Measurements from ENCODE around the gene TSPAN18.

TSPAN18 gene

GRCh38 chr11:44835296-44835695 lies 108.5 kb downstream of the TSPAN18 start:
- no peaks in the 10 kb centered on the region for H3K4me1 ChIP-seq (ENCODE audit: low read length)
- no peaks in the 10 kb centered on the region for H3K9me2 ChIP-seq (replicated peaks; ENCODE audit: insufficient read depth, low read length)
- no peaks in the 10 kb centered on the region for H4K20me1 ChIP-seq (ENCODE audit: insufficient read depth, low read length)
- DNase-seq, result no peak
- no peak overlapping the region for H3K9ac ChIP-seq (ENCODE audit: low read length)
- no peaks in the 10 kb centered on the region for H3K9me3 ChIP-seq (replicated peaks; ENCODE audit: insufficient read depth, low read length)
- no peaks in the 10 kb centered on the region; the same call in 1 of the 2 replicates for H3K27me3 ChIP-seq (replicated peaks; ENCODE audit: insufficient read depth, low read length)
- no peak overlapping the region for H2AFZ ChIP-seq (ENCODE audit: low read length)
- no peaks in the 10 kb centered on the region for H3F3A ChIP-seq (ENCODE audit: insufficient read depth, low read length)
- no peaks in the 10 kb centered on the region for H3K36me3 ChIP-seq (replicated peaks; ENCODE audit: insufficient read depth, low read length)
- H3K79me2 ChIP-seq (ENCODE audit: low read length), result no peaks in the 10 kb centered on the region
- TF ChIP-seq EZH2 (optimal IDR thresholded peaks at IDR 0.05; ENCODE audit: low read depth, low read length) (no peak), EZH2phosphoT487 (IDR thresholded peaks at IDR 0.05; ENCODE audit: low read length) (no peak)
- TF ChIP-seq, protein P1, sequence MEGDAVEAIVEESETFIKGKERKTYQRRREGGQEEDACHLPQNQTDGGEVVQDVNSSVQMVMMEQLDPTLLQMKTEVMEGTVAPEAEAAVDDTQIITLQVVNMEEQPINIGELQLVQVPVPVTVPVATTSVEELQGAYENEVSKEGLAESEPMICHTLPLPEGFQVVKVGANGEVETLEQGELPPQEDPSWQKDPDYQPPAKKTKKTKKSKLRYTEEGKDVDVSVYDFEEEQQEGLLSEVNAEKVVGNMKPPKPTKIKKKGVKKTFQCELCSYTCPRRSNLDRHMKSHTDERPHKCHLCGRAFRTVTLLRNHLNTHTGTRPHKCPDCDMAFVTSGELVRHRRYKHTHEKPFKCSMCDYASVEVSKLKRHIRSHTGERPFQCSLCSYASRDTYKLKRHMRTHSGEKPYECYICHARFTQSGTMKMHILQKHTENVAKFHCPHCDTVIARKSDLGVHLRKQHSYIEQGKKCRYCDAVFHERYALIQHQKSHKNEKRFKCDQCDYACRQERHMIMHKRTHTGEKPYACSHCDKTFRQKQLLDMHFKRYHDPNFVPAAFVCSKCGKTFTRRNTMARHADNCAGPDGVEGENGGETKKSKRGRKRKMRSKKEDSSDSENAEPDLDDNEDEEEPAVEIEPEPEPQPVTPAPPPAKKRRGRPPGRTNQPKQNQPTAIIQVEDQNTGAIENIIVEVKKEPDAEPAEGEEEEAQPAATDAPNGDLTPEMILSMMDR (IDR thresholded peaks at IDR 0.05; ENCODE audit: low read length), result no peak
- no peak overlapping the region for H3K4me3 ChIP-seq (ENCODE audit: low read length)
- no peak overlapping the region for H3K4me2 ChIP-seq (ENCODE audit: low read depth, low read length)
- no peak overlapping the region for H3K27ac ChIP-seq (ENCODE audit: low read length)

DNA sequence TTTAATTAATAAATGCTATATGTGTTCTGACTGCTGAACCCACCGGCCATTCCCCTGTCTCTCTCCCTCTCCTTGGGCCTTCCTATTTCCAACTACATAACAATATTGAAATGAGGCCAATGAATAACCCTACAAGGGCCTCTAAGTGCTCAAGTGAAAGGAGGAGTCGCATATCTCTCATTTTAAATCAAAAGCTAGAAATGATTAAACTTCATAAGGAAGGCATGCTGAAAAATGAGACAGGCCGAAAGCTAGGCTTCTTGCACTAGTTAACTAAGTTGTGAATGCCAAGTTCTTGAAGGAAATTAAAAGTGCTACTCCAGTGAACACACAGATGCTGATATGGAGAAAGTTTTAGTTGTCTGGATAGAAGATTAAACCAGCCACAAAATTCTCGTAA lies 109.2 kb downstream of the TSPAN18 start:
- no peaks in the 10 kb centered on the region for H3K79me2 ChIP-seq (ENCODE audit: low read length)
- no peaks in the 10 kb centered on the region for H3K9me3 ChIP-seq (replicated peaks; ENCODE audit: insufficient read depth, low read length)
- H4K20me1 ChIP-seq (ENCODE audit: insufficient read depth, low read length), result no peaks in the 10 kb centered on the region
- H3K4me3 ChIP-seq (ENCODE audit: low read length), result no peak overlapping the region
- DNase-seq, result no peak
- no peaks in the 10 kb centered on the region for H3F3A ChIP-seq (ENCODE audit: insufficient read depth, low read length)
- no peaks in the 10 kb centered on the region; the same call in 1 of the 2 replicates for H3K27me3 ChIP-seq (replicated peaks; ENCODE audit: insufficient read depth, low read length)
- TF ChIP-seq EZH2phosphoT487 (IDR thresholded peaks at IDR 0.05; ENCODE audit: low read length) (no peak), EZH2 (optimal IDR thresholded peaks at IDR 0.05; ENCODE audit: low read depth, low read length) (no peak)
- TF ChIP-seq, protein P1 (IDR thresholded peaks at IDR 0.05; ENCODE audit: low read length), result no peak
- H2AFZ ChIP-seq (ENCODE audit: low read length), result no peak overlapping the region
- H3K27ac ChIP-seq (ENCODE audit: low read length), result no peak overlapping the region
- no peak overlapping the region for H3K4me2 ChIP-seq (ENCODE audit: low read depth, low read length)
- no peaks in the 10 kb centered on the region for H3K4me1 ChIP-seq (ENCODE audit: low read length)
- H3K36me3 ChIP-seq (replicated peaks; ENCODE audit: insufficient read depth, low read length), result no peaks in the 10 kb centered on the region
- H3K9ac ChIP-seq (ENCODE audit: low read length), result no peak overlapping the region
- H3K9me2 ChIP-seq (replicated peaks; ENCODE audit: insufficient read depth, low read length), result no peaks in the 10 kb centered on the region

- Histone ChIP-seq H3K4me1 (ENCODE audit: low read length) (no peaks in the 10 kb centered on the region), H3F3A (ENCODE audit: insufficient read depth, low read length) (no peaks in the 10 kb centered on the region), H3K79me2 (ENCODE audit: low read length) (no peaks in the 10 kb centered on the region), H3K9ac (ENCODE audit: low read length) (no peak overlapping the region), H4K20me1 (ENCODE audit: insufficient read depth, low read length) (no peaks in the 10 kb centered on the region), H3K9me3 (replicated peaks; ENCODE audit: insufficient read depth, low read length) (no peaks in the 10 kb centered on the region), H2AFZ (ENCODE audit: low read length) (no peak overlapping the region), H3K27me3 (replicated peaks; ENCODE audit: insufficient read depth, low read length) (no peaks in the 10 kb centered on the region; the same call in 1 of the 2 replicates), H3K36me3 (replicated peaks; ENCODE audit: insufficient read depth, low read length) (no peaks in the 10 kb centered on the region), H3K4me2 (ENCODE audit: low read depth, low read length) (no peak overlapping the region), H3K27ac (ENCODE audit: low read length) (no peak overlapping the region), H3K9me2 (replicated peaks; ENCODE audit: insufficient read depth, low read length) (no peaks in the 10 kb centered on the region), H3K4me3 (ENCODE audit: low read length) (no peak overlapping the region)
- TF ChIP-seq EZH2phosphoT487 (IDR thresholded peaks at IDR 0.05; ENCODE audit: low read length) (no peak), EZH2 (optimal IDR thresholded peaks at IDR 0.05; ENCODE audit: low read depth, low read length) (no peak)
- DNase-seq, result no peak
These were observed 110.9 kb downstream of the TSPAN18 start for GRCh38 chr11:44837661-44838060.

DNA sequence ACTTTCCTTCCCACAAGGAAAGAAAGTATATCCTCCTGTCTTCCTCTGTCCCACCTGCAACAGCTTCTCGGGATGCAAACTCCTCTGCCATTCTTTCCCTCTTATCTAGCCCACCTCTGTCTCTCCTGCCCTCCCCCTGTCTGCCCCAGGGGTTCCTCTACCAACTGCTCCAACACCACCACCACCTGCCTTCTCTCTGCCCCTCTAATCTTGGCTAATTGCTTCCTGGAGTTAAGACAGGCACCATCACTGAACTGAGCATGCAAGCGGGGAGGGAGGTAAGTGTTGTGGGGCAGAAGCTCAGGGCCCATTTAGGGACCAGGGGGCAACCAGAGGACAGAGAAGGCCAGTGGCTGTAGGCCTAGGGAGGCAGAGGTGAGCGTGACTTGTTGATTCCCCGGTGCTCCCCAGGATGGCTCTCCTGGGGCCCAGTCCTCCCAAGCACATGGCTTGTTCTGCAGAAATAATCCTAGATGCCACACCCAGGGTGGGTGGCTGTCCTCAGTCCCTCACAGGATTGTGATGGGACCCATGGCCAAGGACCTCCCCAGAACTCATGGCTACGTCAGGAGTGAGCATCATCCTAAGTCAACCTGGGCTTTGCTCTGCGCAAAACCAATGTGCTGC lies 112.8 kb downstream of the TSPAN18 start:
- Histone ChIP-seq H3K36me3 (replicated peaks; ENCODE audit: insufficient read depth, low read length) (no peaks in the 10 kb centered on the region), H4K20me1 (ENCODE audit: insufficient read depth, low read length) (no peaks in the 10 kb centered on the region), H3K27me3 (replicated peaks; ENCODE audit: insufficient read depth, low read length) (no peaks in the 10 kb centered on the region), H3K79me2 (ENCODE audit: low read length) (no peaks in the 10 kb centered on the region), H3K9ac (ENCODE audit: low read length) (no peak overlapping the region), H3K4me3 (ENCODE audit: low read length) (no peak overlapping the region), H2AFZ (ENCODE audit: low read length) (no peak overlapping the region), H3K27ac (ENCODE audit: low read length) (no peak overlapping the region), H3K4me1 (ENCODE audit: low read length) (no peaks in the 10 kb centered on the region), H3F3A (ENCODE audit: insufficient read depth, low read length) (no peaks in the 10 kb centered on the region), H3K9me3 (replicated peaks; ENCODE audit: insufficient read depth, low read length) (no peaks in the 10 kb centered on the region), H3K4me2 (ENCODE audit: low read depth, low read length) (no peak overlapping the region), H3K9me2 (replicated peaks; ENCODE audit: insufficient read depth, low read length) (no peaks in the 10 kb centered on the region)
- TF ChIP-seq, protein P1 (IDR thresholded peaks at IDR 0.05; ENCODE audit: low read length), result no peak
- TF ChIP-seq EZH2 (optimal IDR thresholded peaks at IDR 0.05; ENCODE audit: low read depth, low read length) (no peak), EZH2phosphoT487 (IDR thresholded peaks at IDR 0.05; ENCODE audit: low read length) (no peak)
- DNase-seq, result no peak
